ENCODE results near the gene HSPA8.

DNA sequence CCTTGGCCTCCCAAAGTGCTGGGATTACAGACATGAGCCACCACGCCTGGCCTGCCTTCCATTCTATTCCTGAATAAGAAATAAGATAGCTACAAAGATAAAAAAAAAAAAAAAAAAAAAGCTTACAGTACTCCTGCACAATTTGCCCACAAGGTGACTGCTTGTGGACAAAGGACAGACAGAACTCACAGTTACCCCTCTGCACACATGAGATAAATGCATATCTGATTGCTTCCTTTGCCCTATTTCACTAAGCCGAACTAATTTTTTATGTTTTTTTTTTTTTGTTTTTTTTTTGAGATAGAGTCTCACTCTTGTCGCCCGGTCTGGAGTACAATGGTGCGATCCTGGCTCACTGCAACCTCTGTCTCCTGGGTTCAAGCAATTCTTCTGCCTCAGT, 23.6 kb upstream of the HSPA8 start:
- no peak for TF ChIP-seq POLR2A (IDR thresholded peaks at IDR 0.05)
- TF ChIP-seq, protein P1, sequence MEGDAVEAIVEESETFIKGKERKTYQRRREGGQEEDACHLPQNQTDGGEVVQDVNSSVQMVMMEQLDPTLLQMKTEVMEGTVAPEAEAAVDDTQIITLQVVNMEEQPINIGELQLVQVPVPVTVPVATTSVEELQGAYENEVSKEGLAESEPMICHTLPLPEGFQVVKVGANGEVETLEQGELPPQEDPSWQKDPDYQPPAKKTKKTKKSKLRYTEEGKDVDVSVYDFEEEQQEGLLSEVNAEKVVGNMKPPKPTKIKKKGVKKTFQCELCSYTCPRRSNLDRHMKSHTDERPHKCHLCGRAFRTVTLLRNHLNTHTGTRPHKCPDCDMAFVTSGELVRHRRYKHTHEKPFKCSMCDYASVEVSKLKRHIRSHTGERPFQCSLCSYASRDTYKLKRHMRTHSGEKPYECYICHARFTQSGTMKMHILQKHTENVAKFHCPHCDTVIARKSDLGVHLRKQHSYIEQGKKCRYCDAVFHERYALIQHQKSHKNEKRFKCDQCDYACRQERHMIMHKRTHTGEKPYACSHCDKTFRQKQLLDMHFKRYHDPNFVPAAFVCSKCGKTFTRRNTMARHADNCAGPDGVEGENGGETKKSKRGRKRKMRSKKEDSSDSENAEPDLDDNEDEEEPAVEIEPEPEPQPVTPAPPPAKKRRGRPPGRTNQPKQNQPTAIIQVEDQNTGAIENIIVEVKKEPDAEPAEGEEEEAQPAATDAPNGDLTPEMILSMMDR (IDR thresholded peaks at IDR 0.05): no peak
